Activated naive CD8-positive, alpha-beta T cell (primary cell): ENCODE data around the gene SAG.
"Not testable (repeated sequence)": the region's sequence is repeated elsewhere in the genome, so short reads cannot be mapped to it uniquely, and the experiment has no call there.

Experiments used
- H3K27ac Mint-ChIP-seq: one replicate; pipeline ENCODE4 v1.8.0; 2021; ENCODE audit warnings: mixed read lengths
- H3K27me3 Mint-ChIP-seq: one replicate; pipeline ENCODE4 v1.8.0; 2021; ENCODE audit warnings: mixed read lengths
- H3K36me3 Mint-ChIP-seq: one replicate; pipeline ENCODE4 v1.8.0; 2021; ENCODE audit warnings: mixed read lengths
- H3K4me1 Mint-ChIP-seq: one replicate; pipeline ENCODE4 v1.8.0; 2021; ENCODE audit warnings: low read depth, mixed read lengths
- H3K4me3 Mint-ChIP-seq: one replicate; pipeline ENCODE4 v1.8.0; 2021; ENCODE audit warnings: mild to moderate bottlenecking, mixed read lengths
- H3K9me3 Mint-ChIP-seq: one replicate; pipeline ENCODE4 v1.8.0; 2021; ENCODE audit warnings: low read depth, mixed read lengths

Gene SAG

GRCh38 chr2:233365861-233366520, 58.4 kb downstream of the SAG start:
- peak overlapping the region; percentile 36 for H3K27ac Mint-ChIP-seq
- peaks cover 56% of the 10 kb centered on the region for H3K4me1 Mint-ChIP-seq
- no peaks in the 10 kb centered on the region for H3K27me3 Mint-ChIP-seq
- no peak overlapping the region for H3K4me3 Mint-ChIP-seq
- peaks cover 4% of the 10 kb centered on the region for H3K9me3 Mint-ChIP-seq
- peaks cover 14% of the 10 kb centered on the region for H3K36me3 Mint-ChIP-seq

- Mint-ChIP-seq H3K4me3 (no peak overlapping the region), H3K4me1 (peaks cover 53% of the 10 kb centered on the region), H3K27me3 (no peaks in the 10 kb centered on the region), H3K36me3 (peaks cover 13% of the 10 kb centered on the region), H3K9me3 (peaks cover 4% of the 10 kb centered on the region), H3K27ac (no peak overlapping the region)
These were observed 60.0 kb downstream of the SAG start for GRCh38 chr2:233367586-233367985.

- no peaks in the 10 kb centered on the region for H3K27me3 Mint-ChIP-seq
- peaks cover 51% of the 10 kb centered on the region for H3K4me1 Mint-ChIP-seq
- H3K9me3 Mint-ChIP-seq: peaks cover 1% of the 10 kb centered on the region
- H3K36me3 Mint-ChIP-seq: peaks cover 12% of the 10 kb centered on the region
- peak overlapping the region; percentile 51 for H3K27ac Mint-ChIP-seq
- H3K4me3 Mint-ChIP-seq: peak overlapping the region; percentile 27
These were observed 61.1 kb downstream of the SAG start for GRCh38 chr2:233368756-233369155.

GRCh38 chr2:233369462-233369861, 61.8 kb downstream of the SAG start:
- H3K27ac Mint-ChIP-seq: no peak overlapping the region
- peaks cover 10% of the 10 kb centered on the region for H3K36me3 Mint-ChIP-seq
- H3K4me1 Mint-ChIP-seq: peaks cover 48% of the 10 kb centered on the region
- H3K4me3 Mint-ChIP-seq: no peak overlapping the region
- no peaks in the 10 kb centered on the region for H3K27me3 Mint-ChIP-seq
- no peaks in the 10 kb centered on the region for H3K9me3 Mint-ChIP-seq

- Mint-ChIP-seq H3K36me3 (peaks cover 10% of the 10 kb centered on the region), H3K27ac (peak overlapping the region; percentile 58), H3K27me3 (no peaks in the 10 kb centered on the region), H3K4me1 (peaks cover 48% of the 10 kb centered on the region), H3K9me3 (no peaks in the 10 kb centered on the region), H3K4me3 (no peak overlapping the region)
These were observed 62.5 kb downstream of the SAG start for GRCh38 chr2:233369897-233370685.

- no peaks in the 10 kb centered on the region for H3K9me3 Mint-ChIP-seq
- peak overlapping the region; percentile 16 for H3K27ac Mint-ChIP-seq
- H3K36me3 Mint-ChIP-seq: peaks cover 6% of the 10 kb centered on the region
- H3K4me3 Mint-ChIP-seq: no peak overlapping the region
- no peaks in the 10 kb centered on the region for H3K27me3 Mint-ChIP-seq
- H3K4me1 Mint-ChIP-seq: peaks cover 44% of the 10 kb centered on the region
These were observed 64.0 kb downstream of the SAG start for GRCh38 chr2:233371641-233372040.

- Mint-ChIP-seq H3K4me3 (no peak overlapping the region), H3K36me3 (peaks cover 8% of the 10 kb centered on the region), H3K4me1 (peaks cover 40% of the 10 kb centered on the region), H3K27me3 (no peaks in the 10 kb centered on the region), H3K27ac (peak overlapping the region; percentile 29), H3K9me3 (no peaks in the 10 kb centered on the region)
These were observed 65.2 kb downstream of the SAG start for GRCh38 chr2:233372855-233373254.

GRCh38 chr2:233373316-233373715, 65.7 kb downstream of the SAG start:
- Mint-ChIP-seq H3K4me1 (peaks cover 38% of the 10 kb centered on the region), H3K27me3 (no peaks in the 10 kb centered on the region), H3K4me3 (no peak overlapping the region), H3K9me3 (no peaks in the 10 kb centered on the region), H3K36me3 (peaks cover 8% of the 10 kb centered on the region), H3K27ac (no peak overlapping the region)

- H3K36me3 Mint-ChIP-seq, H3K27me3 Mint-ChIP-seq, H3K9me3 Mint-ChIP-seq, H3K27ac Mint-ChIP-seq, H3K4me3 Mint-ChIP-seq: not testable (repeated sequence)
- H3K4me1 Mint-ChIP-seq: peaks cover 36% of the 10 kb centered on the region
These were observed 67.2 kb downstream of the SAG start for GRCh38 chr2:233374776-233375175.

- Mint-ChIP-seq H3K4me1 (peaks cover 43% of the 10 kb centered on the region), H3K4me3 (no peak overlapping the region), H3K27me3 (no peaks in the 10 kb centered on the region), H3K36me3 (peaks cover 9% of the 10 kb centered on the region), H3K9me3 (no peaks in the 10 kb centered on the region), H3K27ac (peak overlapping the region; percentile 64)
These were observed 68.1 kb downstream of the SAG start for GRCh38 chr2:233375490-233376314.

- H3K27ac Mint-ChIP-seq: peak overlapping the region; percentile 48
- H3K9me3 Mint-ChIP-seq: no peaks in the 10 kb centered on the region
- no peaks in the 10 kb centered on the region for H3K27me3 Mint-ChIP-seq
- peaks cover 64% of the 10 kb centered on the region for H3K4me1 Mint-ChIP-seq
- H3K4me3 Mint-ChIP-seq: no peak overlapping the region
- peaks cover 9% of the 10 kb centered on the region for H3K36me3 Mint-ChIP-seq
These were observed 71.4 kb downstream of the SAG start for GRCh38 chr2:233379034-233379433.

- H3K4me1 Mint-ChIP-seq: peaks cover 69% of the 10 kb centered on the region
- no peak overlapping the region for H3K4me3 Mint-ChIP-seq
- no peaks in the 10 kb centered on the region for H3K9me3 Mint-ChIP-seq
- peak overlapping the region; percentile 34 for H3K27ac Mint-ChIP-seq
- H3K27me3 Mint-ChIP-seq: no peaks in the 10 kb centered on the region
- peaks cover 9% of the 10 kb centered on the region for H3K36me3 Mint-ChIP-seq
These were observed 71.8 kb downstream of the SAG start for GRCh38 chr2:233379441-233379840.

- H3K9me3 Mint-ChIP-seq: no peaks in the 10 kb centered on the region
- peak overlapping the region; percentile 81 for H3K27ac Mint-ChIP-seq
- no peaks in the 10 kb centered on the region for H3K27me3 Mint-ChIP-seq
- H3K36me3 Mint-ChIP-seq: peaks cover 9% of the 10 kb centered on the region
- H3K4me3 Mint-ChIP-seq: peak overlapping the region; percentile 13
- H3K4me1 Mint-ChIP-seq: peaks cover 75% of the 10 kb centered on the region
These were observed 72.7 kb downstream of the SAG start for GRCh38 chr2:233380132-233380895.

- Mint-ChIP-seq H3K36me3 (peaks cover 9% of the 10 kb centered on the region), H3K9me3 (no peaks in the 10 kb centered on the region), H3K4me1 (peaks cover 75% of the 10 kb centered on the region), H3K4me3 (peak overlapping the region; percentile 17), H3K27ac (peak overlapping the region; percentile 80), H3K27me3 (no peaks in the 10 kb centered on the region)
These were observed 73.5 kb downstream of the SAG start for GRCh38 chr2:233380995-233381637.
